GM23248 (cell line): ENCODE data around the gene NCKAP1. TPM values are rescaled to one million over a fixed set of nuclear protein-coding genes. Genes with fewer than 3 reads are reported as not detected.
A peak's percentile ranks its signal among the peaks of the same experiment; 100 is the strongest.

ENCODE experiments used
- DNase-seq: peaks from one replicate; pipeline ENCODE4 v3.0.0-alpha.2; 2015
- H2AFZ ChIP-seq: fragments of 200-600 bp; sonication (generic); 2 replicates; pipeline ENCODE4 v1.6.1; 2016; ENCODE audit warnings: antibody characterized with exemption
- H3F3A ChIP-seq: fragments of 200-600 bp; sonication (generic); 2 replicates; pipeline ENCODE4 v1.6.1; 2016; ENCODE audit warnings: mild to moderate bottlenecking, antibody characterized with exemption, mixed run types; ENCODE audit not compliant: insufficient read depth
- H3K27ac ChIP-seq: fragments of 200-600 bp; sonication (generic); 2 replicates; pipeline ENCODE4 v1.5.1; 2016; ENCODE audit warnings: mild to moderate bottlenecking
- H3K27me3 ChIP-seq: fragments of 200-600 bp; sonication (generic); replicated peaks from 2 replicates; pipeline ENCODE4 v1.6.1; 2016; ENCODE audit warnings: mild to moderate bottlenecking; ENCODE audit not compliant: insufficient read depth
- H3K36me3 ChIP-seq: fragments of 200-600 bp; sonication (generic); 2 replicates; pipeline ENCODE4 v1.6.1; 2016; ENCODE audit warnings: low read depth, mild to moderate bottlenecking
- H3K4me1 ChIP-seq: fragments of 200-600 bp; sonication (generic); 2 replicates; pipeline ENCODE4 v1.6.1; 2016; ENCODE audit warnings: mild to moderate bottlenecking; ENCODE audit not compliant: insufficient read depth
- H3K4me2 ChIP-seq: fragments of 200-600 bp; sonication (generic); one replicate; pipeline ENCODE4 v1.6.1; 2016; ENCODE audit warnings: mild to moderate bottlenecking; ENCODE audit not compliant: unreplicated experiment
- H3K4me3 ChIP-seq: fragments of 200-600 bp; sonication (generic); 2 replicates; pipeline ENCODE4 v1.5.1; 2016; ENCODE audit warnings: mild to moderate bottlenecking
- H3K79me2 ChIP-seq: fragments of 200-600 bp; sonication (generic); 2 replicates; pipeline ENCODE4 v1.6.1; 2016; ENCODE audit warnings: mild to moderate bottlenecking; ENCODE audit not compliant: insufficient read depth
- H3K9ac ChIP-seq: fragments of 200-600 bp; sonication (generic); 2 replicates; pipeline ENCODE4 v1.6.1; 2016; ENCODE audit warnings: mild to moderate bottlenecking
- H3K9me2 ChIP-seq: fragments of 200-600 bp; sonication (generic); 2 replicates; pipeline ENCODE4 v1.6.1; 2016; ENCODE audit warnings: mixed run types, mild to moderate bottlenecking, moderate library complexity; ENCODE audit not compliant: insufficient read depth
- H3K9me3 ChIP-seq: fragments of 200-600 bp; sonication (generic); one replicate; pipeline ENCODE4 v1.6.1; 2017; ENCODE audit warnings: low read depth
- H4K20me1 ChIP-seq: fragments of 200-600 bp; sonication (generic); 2 replicates; pipeline ENCODE4 v1.6.0; 2016; ENCODE audit not compliant: insufficient read depth
- EZH2 ChIP-seq: fragments of 200-600 bp; sonication (generic); IDR thresholded peaks from 2 replicates; pipeline ENCODE4 v1.6.1; 2018; ENCODE audit warnings: antibody characterized with exemption, mild to moderate bottlenecking; ENCODE audit not compliant: insufficient read depth, poor library complexity, severe bottlenecking
- EZH2phosphoT487 ChIP-seq: fragments of 200-600 bp; sonication (generic); IDR thresholded peaks from 2 replicates; pipeline ENCODE4 v1.6.1; 2018; ENCODE audit warnings: antibody characterized with exemption, moderate library complexity, mild to moderate bottlenecking, low read depth; ENCODE audit not compliant: insufficient read depth
- WGBS, 2 experiments: methylation state at CpG; one replicate each; pipeline ENCODE4 v1.1.6; 2015 to 2017; ENCODE audit warnings: low lambda C conversion rate in 2 of 2, low coverage in 1 of 2; ENCODE audit errors: missing lambda C conversion rate in 2 of 2; 5-methylcytosine and 5-hydroxymethylcytosine counted together
- in situ Hi-C: fragments of 300-500 bp; cut with MboI; formaldehyde crosslinking; loops from 2 replicates; pipeline ENCODE4 v1.15.0; 2020
- polyA plus RNA-seq: library from polyadenylated mRNA; unstranded; fragments of >200 nt; fragmentation: Nextera tagmentation; extraction: Ambion mirVana; gene quantifications from 2 replicates; pipeline ENCODE4 v1.2.1, GENCODE V29; 2016
- total RNA-seq: library from RNA; depleted of rRNA; stranded (reverse); fragments of >200 nt; shearing (Covaris generic); gene quantifications from 2 replicates; pipeline ENCODE4 v1.2.3, GENCODE V29; 2014

Gene NCKAP1
- total and polyA plus RNA-seq, 2 experiments from 2014 or later, result 58.9 to 201 TPM

GRCh38 chr2:182946958-182947369 lies 91.3 kb downstream of the NCKAP1 start:
- Histone ChIP-seq H3K27me3 (no peaks in the 10 kb centered on the region), H3K4me2 (no peak overlapping the region), H3K4me1 (no peaks in the 10 kb centered on the region), H3F3A (0 out of 2 replicates have a peak, but pooled peaks cover 11% of the 10 kb centered on the region), H3K36me3 (peaks cover 46% of the 10 kb centered on the region; the same call in 1 of the 2 replicates), H3K27ac (no peak overlapping the region), H3K9me2 (no peaks in the 10 kb centered on the region), H3K79me2 (peaks cover 49% of the 10 kb centered on the region), H3K9ac (no peak overlapping the region), H4K20me1 (no peaks in the 10 kb centered on the region), H3K9me3 (no peaks in the 10 kb centered on the region), H3K4me3 (no peak overlapping the region), H2AFZ (no peak overlapping the region)
- WGBS, 2 experiments, result 71 to 95% methylated on average over 1 of the region's 1 CpG
- in situ Hi-C loops, result no loop called here
- DNase-seq, result no peak
- TF ChIP-seq EZH2 (no peak), EZH2phosphoT487 (no peak)

- no peak overlapping the region for H3K4me3 ChIP-seq
- 48 to 53% methylated on average over 2 of the region's 2 CpGs for WGBS, 2 experiments
- H3K27ac ChIP-seq, result no peak overlapping the region
- H2AFZ ChIP-seq, result no peak overlapping the region
- in situ Hi-C loops, result no loop called here
- no peaks in the 10 kb centered on the region for H3F3A ChIP-seq
- H3K36me3 ChIP-seq, result peaks cover 46% of the 10 kb centered on the region
- no peaks in the 10 kb centered on the region for H3K9me2 ChIP-seq
- no peaks in the 10 kb centered on the region for H3K27me3 ChIP-seq
- no peaks in the 10 kb centered on the region for H3K4me1 ChIP-seq
- H3K79me2 ChIP-seq, result peaks cover 53% of the 10 kb centered on the region
- H4K20me1 ChIP-seq, result no peaks in the 10 kb centered on the region
- no peak for DNase-seq
- no peak overlapping the region for H3K9ac ChIP-seq
- TF ChIP-seq EZH2, result no peak
- no peak for TF ChIP-seq EZH2phosphoT487
- no peaks in the 10 kb centered on the region for H3K9me3 ChIP-seq
- no peak overlapping the region for H3K4me2 ChIP-seq
Measured at GRCh38 chr2:182943339-182943738, 94.9 kb downstream of the NCKAP1 start.

- 80 to 87% methylated on average over 2 of the region's 2 CpGs for WGBS, 2 experiments
Measured at GRCh38 chr2:182942756-182943155, 95.5 kb downstream of the NCKAP1 start.

GRCh38 chr2:182941919-182942318 lies 96.3 kb downstream of the NCKAP1 start:
- Histone ChIP-seq H3K36me3 (peaks cover 51% of the 10 kb centered on the region), H3K79me2 (peaks cover 46% of the 10 kb centered on the region), H3K9me3 (no peaks in the 10 kb centered on the region), H3K27ac (no peak overlapping the region), H3K9ac (no peak overlapping the region), H4K20me1 (no peaks in the 10 kb centered on the region), H3K4me1 (no peaks in the 10 kb centered on the region), H2AFZ (no peak overlapping the region), H3K9me2 (no peaks in the 10 kb centered on the region), H3F3A (no peaks in the 10 kb centered on the region), H3K4me2 (no peak overlapping the region), H3K27me3 (no peaks in the 10 kb centered on the region), H3K4me3 (no peak overlapping the region)
- no peak for TF ChIP-seq EZH2phosphoT487
- TF ChIP-seq EZH2, result no peak
- in situ Hi-C loops, result no loop called here
- DNase-seq, result no peak
- 56 to 59% methylated on average over 1 of the region's 1 CpG for WGBS, 2 experiments

More at GRCh38 chr2:182942756-182943155, 95.5 kb downstream of the NCKAP1 start:
- Histone ChIP-seq H3K9ac (no peak overlapping the region), H3K27ac (no peak overlapping the region), H3K4me3 (no peak overlapping the region), H3K36me3 (peaks cover 50% of the 10 kb centered on the region), H3K9me3 (no peaks in the 10 kb centered on the region), H3F3A (no peaks in the 10 kb centered on the region), H3K4me2 (no peak overlapping the region), H3K79me2 (peaks cover 48% of the 10 kb centered on the region), H4K20me1 (no peaks in the 10 kb centered on the region), H3K4me1 (no peaks in the 10 kb centered on the region), H2AFZ (no peak overlapping the region), H3K9me2 (no peaks in the 10 kb centered on the region), H3K27me3 (no peaks in the 10 kb centered on the region)
- in situ Hi-C loops, result no loop called here
- TF ChIP-seq EZH2 (no peak), EZH2phosphoT487 (no peak)
- DNase-seq, result no peak

- Histone ChIP-seq H3K27me3 (no peaks in the 10 kb centered on the region), H3K4me2 (no peak overlapping the region), H3K9ac (no peak overlapping the region), H3K36me3 (peaks cover 50% of the 10 kb centered on the region), H3K9me2 (no peaks in the 10 kb centered on the region), H4K20me1 (no peaks in the 10 kb centered on the region), H3F3A (no peaks in the 10 kb centered on the region), H3K4me1 (no peaks in the 10 kb centered on the region), H3K27ac (0 out of 2 replicates have a peak overlapping the region, but pooled peaks have one; percentile 1), H3K9me3 (no peaks in the 10 kb centered on the region), H3K4me3 (no peak overlapping the region), H2AFZ (no peak overlapping the region), H3K79me2 (peaks cover 41% of the 10 kb centered on the region)
- TF ChIP-seq EZH2phosphoT487, result no peak
- TF ChIP-seq EZH2, result no peak
- no peak for DNase-seq
- in situ Hi-C loops, result no loop called here
- 93 to 95% methylated on average over 2 of the region's 2 CpGs for WGBS, 2 experiments
Measured at GRCh38 chr2:182941121-182941722, 97.0 kb downstream of the NCKAP1 start.
